Hepatocyte (in vitro differentiated cells): Measurements from ENCODE around the gene NOC2L. TPM values are rescaled to one million over a fixed set of nuclear protein-coding genes. Genes with fewer than 3 reads are reported as not detected.

Experiments used
- DNase-seq: peaks from one replicate; pipeline ENCODE4 v3.0.0-alpha.2; 2016; ENCODE audit warnings: low spot score
- H2AFZ ChIP-seq: fragments of 200-600 bp; sonication (generic); 2 replicates; pipeline ENCODE4 v1.6.0; 2016; ENCODE audit warnings: antibody characterized with exemption, mild to moderate bottlenecking
- H3K27ac ChIP-seq: fragments of 200-600 bp; sonication (generic); 2 replicates; pipeline ENCODE4 v1.5.1; 2016; ENCODE audit warnings: mild to moderate bottlenecking
- H3K27me3 ChIP-seq: fragments of 200-600 bp; sonication (generic); 2 replicates; pipeline ENCODE4 v1.6.1; 2016
- H3K36me3 ChIP-seq: fragments of 200-600 bp; sonication (generic); replicated peaks from 2 replicates; pipeline ENCODE4 v1.5.1; 2016; ENCODE audit warnings: low read depth; ENCODE audit not compliant: insufficient read depth
- H3K4me1 ChIP-seq: fragments of 200-600 bp; sonication (generic); 2 replicates; pipeline ENCODE4 v1.5.1; 2016; ENCODE audit warnings: mild to moderate bottlenecking, moderate library complexity; ENCODE audit not compliant: insufficient read depth
- H3K4me2 ChIP-seq: fragments of 200-600 bp; sonication (generic); 2 replicates; pipeline ENCODE4 v1.6.0; 2016
- H3K4me3 ChIP-seq: fragments of 200-600 bp; sonication (generic); 2 replicates; pipeline ENCODE4 v1.5.1; 2016; ENCODE audit warnings: mild to moderate bottlenecking
- H3K79me2 ChIP-seq: fragments of 200-600 bp; sonication (generic); 2 replicates; pipeline ENCODE4 v1.6.0; 2017; ENCODE audit warnings: mild to moderate bottlenecking
- H3K9me2 ChIP-seq: fragments of 200-600 bp; sonication (generic); replicated peaks from 2 replicates; pipeline ENCODE4 v1.6.0; 2017; ENCODE audit warnings: mild to moderate bottlenecking; ENCODE audit not compliant: insufficient read depth
- H3K9me3 ChIP-seq: fragments of 200-600 bp; sonication (generic); 2 replicates; pipeline ENCODE4 v1.5.1; 2016; ENCODE audit warnings: low read depth, mild to moderate bottlenecking
- H4K20me1 ChIP-seq: fragments of 200-600 bp; sonication (generic); 2 replicates; pipeline ENCODE4 v1.6.0; 2016; ENCODE audit warnings: mild to moderate bottlenecking; ENCODE audit not compliant: insufficient read depth, poor library complexity, severe bottlenecking
- EZH2 ChIP-seq: fragments of 200-600 bp; sonication (generic); IDR thresholded peaks from 2 replicates; pipeline ENCODE4 v1.6.1; 2016; ENCODE audit warnings: antibody characterized with exemption, mild to moderate bottlenecking, borderline replicate concordance
- EZH2phosphoT487 ChIP-seq: fragments of 200-600 bp; sonication (generic); IDR thresholded peaks from one replicate; pipeline ENCODE4 v1.6.1; 2018; ENCODE audit warnings: antibody characterized with exemption, mild to moderate bottlenecking, low read depth, moderate library complexity; ENCODE audit not compliant: unreplicated experiment, severe bottlenecking
- WGBS: methylation state at CpG from one replicate; pipeline ENCODE4 v1.1.6; 2016; ENCODE audit warnings: low lambda C conversion rate; ENCODE audit errors: missing lambda C conversion rate; 5-methylcytosine and 5-hydroxymethylcytosine counted together
- polyA plus RNA-seq: library from polyadenylated mRNA; unstranded; fragments of >200 nt; fragmentation: Nextera tagmentation; extraction: Ambion mirVana; gene quantifications from 2 replicates; pipeline ENCODE4 v1.2.1, GENCODE V29; 2016
- total RNA-seq: library from RNA; depleted of rRNA; stranded (reverse); fragments of >200 nt; gene quantifications from 2 replicates; pipeline ENCODE4 v1.2.3, GENCODE V29; 2014
- TF ChIP-seq, protein P1 (sequence below): fragments of 200-600 bp; sonication (generic); IDR thresholded peaks from 2 replicates; pipeline ENCODE4 v1.5.1; 2016; ENCODE audit warnings: antibody characterized with exemption, mild to moderate bottlenecking; ENCODE audit not compliant: poor library complexity

NOC2L gene
- total and polyA plus RNA-seq, 2 experiments from 2014 or later, result 44.3 to 66.6 TPM

DNA sequence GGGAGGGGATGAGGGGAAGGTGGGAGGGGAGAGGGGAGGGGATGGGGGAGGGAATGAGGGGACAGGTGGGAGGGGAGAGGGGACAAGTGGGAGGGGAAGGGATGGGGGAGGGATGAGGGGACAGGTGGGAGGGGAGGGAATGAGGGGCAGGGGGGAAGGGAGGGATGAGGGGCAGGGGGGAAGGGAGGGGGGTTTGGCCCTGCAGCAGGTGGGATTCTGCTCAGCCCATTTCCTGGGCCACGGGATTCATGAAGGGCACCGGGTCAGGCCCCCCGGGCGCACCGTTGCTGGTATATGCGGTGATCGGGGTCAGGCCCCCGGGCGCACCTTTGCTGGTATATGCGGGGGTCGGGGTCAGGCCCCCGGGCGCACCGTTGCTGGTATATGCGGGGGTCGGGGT, 50.4 kb downstream of the NOC2L start:
- no peak for TF ChIP-seq EZH2phosphoT487
- H4K20me1 ChIP-seq, result no peaks in the 10 kb centered on the region
- no peak overlapping the region for H3K27ac ChIP-seq
- no CpG with 5 or more reads among the region's 16 CpGs for WGBS
- no peak overlapping the region for H3K4me3 ChIP-seq
- no peaks in the 10 kb centered on the region for H3K9me2 ChIP-seq
- no peak overlapping the region for H2AFZ ChIP-seq
- no peaks in the 10 kb centered on the region for H3K27me3 ChIP-seq
- no peaks in the 10 kb centered on the region for H3K79me2 ChIP-seq
- no peaks in the 10 kb centered on the region for H3K36me3 ChIP-seq
- DNase-seq, result no peak
- H3K9me3 ChIP-seq, result no peaks in the 10 kb centered on the region
- peaks cover 27% of the 10 kb centered on the region for H3K4me1 ChIP-seq
- H3K4me2 ChIP-seq, result no peak overlapping the region

DNA sequence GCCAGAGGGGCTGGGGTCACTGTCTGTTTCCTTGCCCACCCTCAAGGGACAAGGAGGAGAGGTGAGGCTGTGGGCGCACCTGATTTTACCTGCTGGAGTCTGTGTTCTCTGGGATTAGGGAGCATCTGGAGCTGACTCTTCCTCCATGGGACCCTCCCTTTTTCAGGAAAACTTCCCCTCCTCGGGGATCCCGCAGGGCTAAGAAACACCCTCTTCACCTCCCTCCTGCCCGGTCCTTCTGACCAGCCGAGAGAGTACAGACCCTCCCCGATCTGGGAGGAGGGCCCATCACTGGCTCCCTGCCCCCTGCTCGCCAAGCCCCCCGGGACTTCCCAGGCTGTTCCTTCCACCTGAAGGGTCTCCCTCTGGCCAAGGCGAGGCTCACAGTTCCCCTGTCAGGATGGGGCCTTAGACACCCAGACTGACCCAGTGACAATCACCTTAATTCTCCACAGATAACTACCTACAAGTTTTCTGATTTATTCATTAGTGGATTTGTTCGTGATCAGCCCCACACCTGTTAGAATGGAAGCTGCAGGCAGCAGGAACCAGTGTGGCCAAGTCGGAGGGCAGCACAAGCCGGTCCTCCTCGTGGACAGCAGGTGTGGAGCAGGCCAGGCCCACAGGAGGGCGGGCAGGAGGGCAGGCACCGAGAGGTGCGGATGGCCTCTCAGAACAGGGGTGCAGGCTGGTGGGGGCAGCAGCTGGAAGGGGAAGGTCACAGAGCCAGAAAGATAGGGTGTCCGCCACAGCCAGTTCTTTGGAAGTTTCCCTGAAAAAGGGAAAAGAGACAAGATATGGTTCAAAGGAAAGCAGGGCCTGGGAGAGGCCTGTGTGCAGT, 51.2 kb downstream of the NOC2L start:
- Histone ChIP-seq H3K9me3 (no peaks in the 10 kb centered on the region), H4K20me1 (no peaks in the 10 kb centered on the region), H3K4me2 (no peak overlapping the region), H3K9me2 (no peaks in the 10 kb centered on the region), H3K79me2 (no peaks in the 10 kb centered on the region), H3K4me3 (no peak overlapping the region), H3K36me3 (no peaks in the 10 kb centered on the region), H3K27ac (no peak overlapping the region), H2AFZ (no peak overlapping the region), H3K27me3 (no peaks in the 10 kb centered on the region), H3K4me1 (peaks cover 26% of the 10 kb centered on the region)
- TF ChIP-seq EZH2phosphoT487, result no peak
- no peak for TF ChIP-seq EZH2
- TF ChIP-seq, protein P1, sequence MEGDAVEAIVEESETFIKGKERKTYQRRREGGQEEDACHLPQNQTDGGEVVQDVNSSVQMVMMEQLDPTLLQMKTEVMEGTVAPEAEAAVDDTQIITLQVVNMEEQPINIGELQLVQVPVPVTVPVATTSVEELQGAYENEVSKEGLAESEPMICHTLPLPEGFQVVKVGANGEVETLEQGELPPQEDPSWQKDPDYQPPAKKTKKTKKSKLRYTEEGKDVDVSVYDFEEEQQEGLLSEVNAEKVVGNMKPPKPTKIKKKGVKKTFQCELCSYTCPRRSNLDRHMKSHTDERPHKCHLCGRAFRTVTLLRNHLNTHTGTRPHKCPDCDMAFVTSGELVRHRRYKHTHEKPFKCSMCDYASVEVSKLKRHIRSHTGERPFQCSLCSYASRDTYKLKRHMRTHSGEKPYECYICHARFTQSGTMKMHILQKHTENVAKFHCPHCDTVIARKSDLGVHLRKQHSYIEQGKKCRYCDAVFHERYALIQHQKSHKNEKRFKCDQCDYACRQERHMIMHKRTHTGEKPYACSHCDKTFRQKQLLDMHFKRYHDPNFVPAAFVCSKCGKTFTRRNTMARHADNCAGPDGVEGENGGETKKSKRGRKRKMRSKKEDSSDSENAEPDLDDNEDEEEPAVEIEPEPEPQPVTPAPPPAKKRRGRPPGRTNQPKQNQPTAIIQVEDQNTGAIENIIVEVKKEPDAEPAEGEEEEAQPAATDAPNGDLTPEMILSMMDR, result no peak
- WGBS, result 89% methylated on average over 17 of the region's 17 CpGs
- DNase-seq, result no peak

DNA sequence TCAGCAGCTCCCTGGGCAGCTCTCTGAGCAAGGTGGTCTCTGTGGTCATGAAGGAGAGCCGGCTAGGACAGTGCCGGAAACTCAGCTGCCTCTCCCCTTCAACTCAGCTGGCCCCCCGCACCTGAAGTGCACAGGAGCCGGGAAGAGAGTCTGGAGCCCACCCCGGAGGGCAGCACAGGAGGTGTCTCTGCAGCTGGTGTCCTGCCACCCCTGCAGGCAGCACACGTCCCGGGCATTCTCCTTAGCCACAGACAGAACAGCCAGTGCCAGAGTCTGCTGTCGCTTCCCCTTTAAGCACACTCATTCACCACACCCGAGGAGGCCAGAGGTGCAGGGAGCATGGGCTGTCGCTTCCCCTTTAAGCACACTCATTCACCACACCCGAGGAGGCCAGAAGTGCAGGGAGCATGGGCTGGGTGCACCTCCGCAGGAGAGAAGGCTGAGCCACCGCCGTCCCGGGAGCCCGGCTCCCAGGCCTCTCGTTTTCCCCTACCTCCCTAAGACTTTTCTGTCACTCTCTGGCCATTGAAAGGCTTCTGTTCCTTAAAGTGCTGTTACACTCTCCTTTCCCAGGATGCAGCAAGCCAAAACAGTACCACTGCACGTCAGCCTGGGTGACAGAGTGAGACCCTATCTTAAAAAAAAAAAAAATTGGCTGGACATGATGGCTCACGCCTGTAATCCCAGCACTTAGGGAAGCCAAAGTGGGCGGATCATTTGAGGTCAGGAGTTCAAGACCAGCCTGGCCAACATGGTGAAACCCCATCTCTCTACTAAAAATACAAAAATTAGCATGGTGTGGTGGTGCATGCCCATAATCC, 52.2 kb downstream of the NOC2L start:
- 67% methylated on average over 20 of the region's 20 CpGs for WGBS
- H2AFZ ChIP-seq, result no peak overlapping the region

More for the DNA sequence above, 52.2 kb downstream of the NOC2L start:
- DNase-seq, result peak; percentile 40
- H3K4me2 ChIP-seq, result no peak overlapping the region
- H3K9me2 ChIP-seq, result no peaks in the 10 kb centered on the region
- no peak overlapping the region for H3K27ac ChIP-seq
- H3K27me3 ChIP-seq, result no peaks in the 10 kb centered on the region
- no peaks in the 10 kb centered on the region for H3K9me3 ChIP-seq
- peaks cover 21% of the 10 kb centered on the region for H3K4me1 ChIP-seq
- H3K36me3 ChIP-seq, result no peaks in the 10 kb centered on the region
- no peaks in the 10 kb centered on the region for H4K20me1 ChIP-seq
- no peaks in the 10 kb centered on the region for H3K79me2 ChIP-seq
- TF ChIP-seq EZH2 (no peak), EZH2phosphoT487 (no peak)
- TF ChIP-seq, protein P1, result no peak
- H3K4me3 ChIP-seq, result no peak overlapping the region
